H9 (cell line): ENCODE data around the gene IFT81. TPM values are rescaled to one million over a fixed set of nuclear protein-coding genes. Genes with fewer than 3 reads are reported as not detected.

Source experiments
- DNase-seq: peaks from one replicate; pipeline ENCODE4 v3.0.0-alpha.2; 2017
- H2AFZ ChIP-seq: one replicate; pipeline ENCODE4 v1.6.1; 2013; ENCODE audit warnings: mild to moderate bottlenecking, low read length, control low read depth, moderate library complexity
- H2AK5ac ChIP-seq: 2 replicates; pipeline ENCODE4 v1.6.1; 2013; ENCODE audit warnings: low read length, control low read depth, mixed read lengths; ENCODE audit not compliant: insufficient read length
- H2BK120ac ChIP-seq: one replicate; pipeline ENCODE4 v1.6.1; 2013; ENCODE audit warnings: low read depth, mild to moderate bottlenecking, low read length, control low read depth, inconsistent platforms; ENCODE audit not compliant: poor library complexity, severe bottlenecking
- H2BK12ac ChIP-seq: 2 replicates; pipeline ENCODE4 v1.6.1; 2013; ENCODE audit warnings: low read length, control low read depth, mixed read lengths, low read depth; ENCODE audit not compliant: insufficient read length
- H2BK15ac ChIP-seq: 2 replicates; pipeline ENCODE4 v1.6.1; 2013; ENCODE audit warnings: low read depth, low read length, control low read depth
- H2BK20ac ChIP-seq: one replicate; pipeline ENCODE4 v1.6.1; 2013; ENCODE audit warnings: low read depth, mild to moderate bottlenecking, low read length, control low read depth, inconsistent platforms; ENCODE audit not compliant: poor library complexity, severe bottlenecking
- H2BK5ac ChIP-seq: 2 replicates; pipeline ENCODE4 v1.6.1; 2013; ENCODE audit warnings: low read length, control low read depth, mixed read lengths; ENCODE audit not compliant: insufficient read length
- H3K14ac ChIP-seq: 2 replicates; pipeline ENCODE4 v1.6.1; 2013; ENCODE audit warnings: low read length, control low read depth; ENCODE audit not compliant: insufficient read depth
- H3K18ac ChIP-seq: 2 replicates; pipeline ENCODE4 v1.6.1; 2013; ENCODE audit warnings: low read depth, mild to moderate bottlenecking, mixed read lengths, low read length, control low read depth; ENCODE audit not compliant: insufficient read length
- H3K23ac ChIP-seq: 2 replicates; pipeline ENCODE4 v1.6.1; 2013; ENCODE audit warnings: low read length, control low read depth, mixed read lengths, low read depth; ENCODE audit not compliant: insufficient read length
- H3K23me2 ChIP-seq: 2 replicates; pipeline ENCODE4 v1.6.1; 2013; ENCODE audit warnings: low read depth, mild to moderate bottlenecking, mixed read lengths, low read length, control low read depth; ENCODE audit not compliant: insufficient read length, poor library complexity, severe bottlenecking
- H3K27ac ChIP-seq: 2 replicates; pipeline ENCODE4 v1.5.1; 2013; ENCODE audit warnings: low read length, control low read depth, mixed read lengths, low read depth; ENCODE audit not compliant: insufficient read length
- H3K27me3 ChIP-seq: 2 replicates; pipeline ENCODE4 v1.6.1; 2013; ENCODE audit warnings: low read length, control low read depth, inconsistent platforms; ENCODE audit not compliant: insufficient read depth
- H3K4ac ChIP-seq: 2 replicates; pipeline ENCODE4 v1.6.1; 2013; ENCODE audit warnings: low read depth, mild to moderate bottlenecking, control low read depth, inconsistent platforms, low read length, moderate library complexity
- H3K4me1 ChIP-seq: 2 replicates; pipeline ENCODE4 v1.6.1; 2013; ENCODE audit warnings: low read length, control low read depth, inconsistent platforms; ENCODE audit not compliant: insufficient read depth
- H3K4me2 ChIP-seq: 2 replicates; pipeline ENCODE4 v1.6.1; 2013; ENCODE audit warnings: low read length, control low read depth, mixed read lengths; ENCODE audit not compliant: insufficient read length, insufficient read depth
- H3K56ac ChIP-seq: 2 replicates; pipeline ENCODE4 v1.6.1; 2013; ENCODE audit warnings: low read depth, mild to moderate bottlenecking, mixed read lengths, low read length, control low read depth; ENCODE audit not compliant: insufficient read length
- H3K79me1 ChIP-seq: 2 replicates; pipeline ENCODE4 v1.6.1; 2013; ENCODE audit warnings: low read depth, mild to moderate bottlenecking, moderate library complexity, low read length, control low read depth, inconsistent platforms; ENCODE audit not compliant: insufficient read depth, poor library complexity, severe bottlenecking
- H3K79me2 ChIP-seq: 2 replicates; pipeline ENCODE4 v1.6.1; 2013; ENCODE audit warnings: low read length, control low read depth, inconsistent platforms; ENCODE audit not compliant: insufficient read depth
- H3K9ac ChIP-seq: 2 replicates; pipeline ENCODE4 v1.6.1; 2013; ENCODE audit warnings: low read length, control low read depth, mixed read lengths; ENCODE audit not compliant: insufficient read length; ENCODE audit errors: extremely low read depth
- H3K9me3 ChIP-seq: one replicate; pipeline ENCODE4 v1.6.1; 2013; ENCODE audit warnings: low read depth, low read length, inconsistent platforms; ENCODE audit not compliant: control insufficient read depth
- H3T11ph ChIP-seq: one replicate; pipeline ENCODE4 v1.6.1; 2013; ENCODE audit warnings: mild to moderate bottlenecking, low read length, control low read depth, inconsistent platforms
- H4K20me1 ChIP-seq: one replicate; pipeline ENCODE4 v1.6.1; 2013; ENCODE audit not compliant: control insufficient read depth, insufficient read length, insufficient read depth
- H4K5ac ChIP-seq: 2 replicates; pipeline ENCODE4 v1.6.1; 2013; ENCODE audit warnings: low read depth, mild to moderate bottlenecking, mixed read lengths, low read length, control low read depth; ENCODE audit not compliant: insufficient read length
- H4K8ac ChIP-seq: replicated peaks from 2 replicates; pipeline ENCODE4 v1.6.1; 2013; ENCODE audit warnings: low read length, control low read depth, mixed read lengths, low read depth; ENCODE audit not compliant: insufficient read length
- H4K91ac ChIP-seq: 2 replicates; pipeline ENCODE4 v1.6.1; 2013; ENCODE audit warnings: low read depth, mild to moderate bottlenecking, moderate library complexity, mixed read lengths, low read length, control low read depth; ENCODE audit not compliant: insufficient read length
- H3K27ac Mint-ChIP-seq, 3 experiments: 2 replicates in 2 of 3; 3 replicates in 1 of 3; pipeline ENCODE4 v1.8.0; 2020 to 2021; ENCODE audit warnings: mixed read lengths in 3 of 3, mild to moderate bottlenecking in 1 of 3, moderate library complexity in 1 of 3
- H3K27me3 Mint-ChIP-seq: 2 replicates; pipeline ENCODE4 v1.8.0; 2021; ENCODE audit warnings: low read depth, mild to moderate bottlenecking, moderate library complexity, mixed read lengths
- H3K36me3 Mint-ChIP-seq, 3 experiments: 2 replicates in 2 of 3; 3 replicates in 1 of 3; pipeline ENCODE4 v1.8.0; 2020 to 2021; ENCODE audit warnings: low read depth in 3 of 3, mixed read lengths in 3 of 3; ENCODE audit not compliant: insufficient read depth in 1 of 3
- H3K4me1 Mint-ChIP-seq, 2 experiments: 2 replicates each; pipeline ENCODE4 v1.8.0; 2020; ENCODE audit warnings: mixed read lengths in 2 of 2
- H3K4me3 Mint-ChIP-seq, 2 experiments: 2 replicates in 1 of 2; 3 replicates in 1 of 2; pipeline ENCODE4 v1.8.0; 2020 to 2021; ENCODE audit warnings: mild to moderate bottlenecking in 2 of 2, mixed read lengths in 2 of 2, moderate library complexity in 1 of 2
- H3K9me3 Mint-ChIP-seq, 2 experiments: 2 replicates in 1 of 2; 3 replicates in 1 of 2; pipeline ENCODE4 v1.8.0; 2020; ENCODE audit warnings: mild to moderate bottlenecking in 2 of 2, mixed read lengths in 2 of 2, moderate library complexity in 1 of 2
- CTCF ChIP-seq: fragments of 200-600 bp; sonication (generic); conservative IDR thresholded peaks from 3 replicates; pipeline ENCODE4 v1.8.0; 2021; ENCODE audit warnings: antibody characterized with exemption, mild to moderate bottlenecking
- WGBS: extraction: QIAGEN DNeasy Blood & Tissue Kit; methylation state at CpG from one replicate; pipeline ENCODE4 v1.1.7; 2013; ENCODE audit warnings: missing lambda C conversion rate, low lambda C conversion rate, mixed read lengths; ENCODE audit not compliant: insufficient read length; ENCODE audit errors: extremely low coverage; 5-methylcytosine and 5-hydroxymethylcytosine counted together
- total RNA-seq: library from RNA; stranded (reverse); gene quantifications from 2 replicates; pipeline ENCODE4 v1.2.1, GENCODE V29; 2021

IFT81 gene
- total RNA-seq, 1 experiment from 2014 or later = 9.3 TPM

DNA sequence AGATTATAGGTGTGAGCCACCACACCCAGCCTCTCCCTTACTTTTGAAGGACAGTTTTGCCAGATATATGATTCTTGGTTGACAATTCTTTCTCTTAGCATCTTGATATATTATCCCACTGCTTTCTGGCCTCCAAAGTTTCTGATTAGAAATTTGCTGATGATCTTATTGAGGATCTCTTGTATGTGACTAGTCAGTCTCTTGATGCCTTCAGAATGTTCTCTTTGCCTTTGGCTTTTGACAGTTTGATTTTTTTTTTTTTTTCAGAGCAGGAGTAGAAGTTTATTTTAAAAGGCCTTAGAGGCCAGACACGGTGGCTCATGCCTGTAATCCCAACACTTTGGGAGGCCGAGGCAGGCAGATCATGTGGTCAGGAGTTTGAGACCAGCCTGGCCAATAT lies 32.6 kb downstream of the IFT81 start:
- Histone ChIP-seq H3K9me3 (no peaks in the 10 kb centered on the region), H4K20me1 (no peaks in the 10 kb centered on the region), H3K23me2 (no peaks in the 10 kb centered on the region), H3K4ac (no peak overlapping the region), H3T11ph (no peak overlapping the region), H3K23ac (no peak overlapping the region), H4K8ac (no peak overlapping the region), H3K79me1 (no peaks in the 10 kb centered on the region), H2AFZ (no peak overlapping the region), H3K4me2 (no peak overlapping the region), H2BK15ac (no peak overlapping the region), H3K14ac (no peak overlapping the region), H3K27ac (no peak overlapping the region), H2BK120ac (no peak overlapping the region), H3K18ac (no peak overlapping the region), H4K91ac (no peak overlapping the region), H4K5ac (no peak overlapping the region), H3K27me3 (no peaks in the 10 kb centered on the region), H2BK20ac (no peak overlapping the region), H2BK5ac (no peak overlapping the region), H3K4me1 (no peaks in the 10 kb centered on the region), H3K79me2 (no peaks in the 10 kb centered on the region), H3K9ac (no peak overlapping the region), H2BK12ac (no peak overlapping the region), H3K56ac (no peak overlapping the region), H2AK5ac (no peak overlapping the region)
- TF ChIP-seq CTCF = no peak
- Mint-ChIP-seq H3K36me3 (peaks cover 21 to 38% (median 29%) of the 10 kb centered on the region in 3 experiments), H3K4me3 (no peak overlapping the region), H3K9me3 (peaks cover 13 to 14% of the 10 kb centered on the region in 2 experiments), H3K27me3 (no peaks in the 10 kb centered on the region), H3K4me1 (0 out of 4 replicates have a peak, but pooled peaks cover 0 to 3% of the 10 kb centered on the region in 2 experiments), H3K27ac (no peak overlapping the region)
- whole genome bisulfite sequencing = no CpG with 5 or more reads among the region's 2 CpGs
- no peak for DNase-seq
